NCI-H345 treated with DMSO at 0.1 percent for 48 hours (cell line): ENCODE data around the gene CAPN8.

Experiments
- DNase-seq: peaks from one replicate; lab custom pipeline; 2025; ENCODE audit not compliant: unreplicated experiment; lab: John Stamatoyannopoulos, UW

CAPN8 gene

DNA sequence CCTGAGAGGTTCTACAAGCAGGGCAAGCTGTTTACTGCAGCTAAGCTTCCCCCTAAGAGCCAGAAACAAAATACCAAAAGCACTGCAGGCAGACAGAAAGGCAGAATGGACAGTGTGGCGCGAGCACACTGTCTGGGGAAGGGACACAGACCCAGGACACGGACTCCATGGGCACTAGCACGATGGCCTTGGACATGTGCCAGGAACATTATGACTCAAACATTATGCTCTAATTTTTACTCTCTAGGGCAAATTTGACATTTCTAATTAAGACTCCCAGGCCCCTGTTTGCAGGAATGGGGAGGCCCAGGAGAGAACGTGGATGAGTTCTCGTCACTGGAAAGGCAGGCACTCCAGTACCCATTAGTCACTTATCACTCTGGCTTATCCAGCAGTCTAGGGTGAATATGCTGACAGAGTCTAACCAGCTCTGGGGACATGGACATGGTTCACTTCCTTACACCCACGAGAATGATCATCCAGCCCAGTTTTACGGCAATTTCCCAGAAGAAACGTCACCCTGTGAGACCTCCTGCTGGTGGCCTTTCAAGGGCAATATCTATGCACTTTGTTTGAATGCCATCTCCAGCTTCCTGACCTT, 45.1 kb downstream of the CAPN8 start:
- no peak for DNase-seq

DNA sequence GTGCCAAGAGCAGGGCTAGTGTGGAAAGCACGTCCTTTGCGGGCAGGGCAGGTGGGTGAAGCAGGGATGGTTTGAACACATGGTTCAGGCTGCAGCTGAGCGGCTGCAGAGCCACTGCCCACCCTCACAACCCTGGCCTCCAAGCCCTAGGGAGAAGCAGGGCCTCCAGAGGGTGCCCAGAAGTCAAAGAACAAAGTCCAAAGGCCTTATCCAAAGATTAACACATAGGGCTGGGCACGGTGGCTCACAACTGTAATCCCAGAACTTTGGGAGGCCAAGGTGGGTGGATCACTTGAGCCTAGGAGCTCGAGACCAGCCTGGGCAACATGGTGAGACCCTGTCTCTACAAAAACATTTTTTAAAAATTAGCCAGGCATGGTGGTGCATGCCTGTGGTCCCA, 46.8 kb downstream of the CAPN8 start:
- no peak for DNase-seq

DNA sequence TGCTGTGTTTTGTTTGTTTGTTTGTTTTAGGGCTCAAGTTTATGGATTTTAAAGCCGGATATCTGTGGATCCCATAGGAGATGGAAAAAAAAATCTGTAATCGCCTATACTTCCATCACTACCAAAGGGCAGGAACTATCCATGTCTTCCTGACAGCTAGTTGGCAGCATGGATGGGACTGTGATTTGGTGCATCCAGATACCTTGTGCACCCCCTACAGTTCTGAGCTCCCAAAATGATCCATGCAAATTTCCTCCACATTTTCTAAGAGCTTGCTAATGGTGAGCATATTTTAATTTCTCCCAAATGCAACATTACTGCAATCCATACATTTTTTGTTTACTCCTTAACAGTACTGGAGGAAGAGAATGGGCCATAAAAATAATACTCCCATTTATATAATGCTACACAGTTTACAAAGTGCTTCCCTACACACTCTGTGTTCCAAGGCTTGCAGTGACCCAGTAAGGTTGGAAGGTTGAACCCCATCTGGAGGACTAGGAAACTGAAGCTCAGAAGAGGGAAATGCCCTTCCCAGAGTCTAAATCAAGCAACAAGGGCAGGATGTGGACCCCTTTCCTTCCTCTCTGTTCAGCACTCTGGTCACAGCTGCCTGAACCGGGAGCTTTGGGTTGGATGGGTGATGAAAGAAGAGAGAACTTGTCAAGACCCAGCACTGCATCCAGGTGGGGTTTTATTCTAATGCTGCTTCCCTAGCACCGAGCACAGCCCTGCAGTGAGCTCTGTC, 48.0 kb downstream of the CAPN8 start:
- DNase-seq, result no peak

DNA sequence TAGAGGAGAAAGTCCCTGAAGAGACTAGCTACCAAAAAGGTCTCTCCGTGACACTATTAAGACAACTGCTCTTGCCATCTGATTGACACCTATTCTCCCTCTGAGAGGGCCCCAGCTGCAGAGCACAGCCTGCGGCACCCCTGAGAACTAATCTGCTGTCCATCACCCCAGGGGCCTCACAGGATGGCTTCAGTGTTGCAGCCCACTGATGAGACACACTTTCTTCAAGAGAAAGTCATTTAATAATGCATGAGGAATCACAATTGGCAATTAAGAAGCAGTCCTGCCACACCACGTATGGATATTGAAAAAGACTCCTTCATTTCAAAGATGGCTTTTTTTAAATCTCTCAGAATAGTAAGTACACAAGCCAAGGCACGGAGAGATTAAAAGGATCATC, 48.9 kb downstream of the CAPN8 start:
- DNase-seq, result no peak

DNA sequence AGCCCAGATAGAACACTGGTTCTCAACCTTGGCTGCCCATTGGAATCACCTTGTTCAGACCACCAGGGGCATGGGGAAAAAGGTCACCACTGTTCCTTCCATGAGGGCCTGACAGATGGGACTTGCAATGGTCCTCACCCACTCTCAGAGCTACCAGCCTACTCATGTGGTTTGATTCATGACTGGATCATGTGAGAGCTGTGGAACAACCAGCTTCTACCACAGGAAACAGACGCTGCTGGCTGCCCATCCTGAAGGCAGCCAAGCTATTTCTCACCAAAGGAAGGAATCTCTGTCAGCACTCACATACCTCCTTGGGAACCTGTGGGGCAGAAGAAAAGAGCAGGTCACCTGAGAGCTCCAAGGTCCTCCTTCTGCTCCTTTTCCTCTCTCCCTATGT, 53.6 kb downstream of the CAPN8 start:
- no peak for DNase-seq

DNA sequence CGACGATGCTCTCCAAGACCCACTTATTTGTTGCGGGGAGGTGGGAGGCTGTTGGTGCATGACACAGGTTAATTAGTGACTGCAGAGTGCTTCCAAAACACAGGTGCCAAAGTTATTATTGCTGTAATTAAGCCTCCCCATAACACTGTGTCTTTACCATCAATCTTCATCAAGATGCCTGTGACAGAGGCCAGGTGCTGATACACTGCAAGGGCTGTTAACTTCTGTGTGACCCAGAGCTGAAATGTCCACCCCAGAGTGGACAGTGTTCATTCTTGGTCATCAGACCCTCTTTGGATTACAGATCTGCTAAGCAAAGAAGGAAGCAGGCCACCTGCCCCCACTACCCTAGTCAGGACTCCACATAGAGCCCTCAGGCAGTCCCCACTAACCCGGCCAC, 55.5 kb downstream of the CAPN8 start:
- DNase-seq, result no peak

DNA sequence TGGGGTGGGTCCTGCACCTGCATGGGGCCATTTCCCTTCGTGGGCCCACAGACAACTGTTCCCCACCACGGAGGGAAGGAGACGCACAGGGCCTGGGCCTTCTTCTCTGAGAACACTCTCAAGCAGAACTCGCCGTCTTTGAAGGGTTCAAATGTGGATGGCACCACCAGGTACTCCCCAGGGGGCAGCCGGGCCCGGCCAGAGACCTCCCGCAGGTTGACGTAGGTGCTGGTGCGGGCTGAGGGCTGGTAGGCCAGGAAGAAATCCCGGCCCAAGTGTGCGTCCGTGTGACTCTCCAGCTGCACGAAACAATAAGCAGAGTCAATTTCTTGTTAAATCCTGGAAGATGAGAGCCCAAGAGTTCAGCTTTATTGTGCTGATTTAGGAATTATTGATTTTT, 56.4 kb downstream of the CAPN8 start:
- no peak for DNase-seq

DNA sequence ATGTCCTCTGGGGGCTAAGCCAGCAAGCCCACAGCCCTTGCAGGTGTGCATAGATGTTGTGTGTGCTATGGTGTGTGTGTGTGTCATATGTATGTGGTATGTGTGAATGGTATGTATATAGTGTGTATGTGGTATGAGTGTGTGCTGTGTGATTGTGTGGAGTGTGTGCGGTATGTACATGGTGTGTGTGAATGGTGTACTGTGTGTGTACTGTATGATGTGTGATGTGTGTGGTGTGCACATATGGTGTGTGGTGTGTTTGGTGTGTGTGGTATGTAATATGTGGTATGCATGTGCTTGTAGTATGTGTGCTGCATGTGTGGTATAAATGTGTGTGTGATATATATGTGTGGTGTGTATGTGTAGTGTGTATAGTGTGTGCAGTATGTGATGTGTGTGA, 107.0 kb downstream of the CAPN8 start:
- no peak for DNase-seq

DNA sequence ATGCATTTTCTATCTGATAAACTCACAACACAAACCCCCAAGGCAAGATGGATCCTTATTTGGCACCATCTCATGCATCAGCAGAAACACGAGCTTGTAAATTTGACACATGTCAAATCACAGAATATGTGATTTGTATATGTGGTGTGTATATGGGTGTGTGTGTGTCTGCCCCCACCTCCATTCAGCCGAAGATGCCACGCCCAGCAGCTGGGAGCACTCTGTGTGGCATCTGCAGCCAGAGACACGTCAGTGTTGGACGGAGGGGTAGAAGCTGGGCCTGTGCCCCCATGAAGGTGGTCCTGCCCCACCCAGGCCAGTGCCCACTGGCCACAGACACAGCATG, 108.4 kb downstream of the CAPN8 start:
- DNase-seq, result no peak

DNA sequence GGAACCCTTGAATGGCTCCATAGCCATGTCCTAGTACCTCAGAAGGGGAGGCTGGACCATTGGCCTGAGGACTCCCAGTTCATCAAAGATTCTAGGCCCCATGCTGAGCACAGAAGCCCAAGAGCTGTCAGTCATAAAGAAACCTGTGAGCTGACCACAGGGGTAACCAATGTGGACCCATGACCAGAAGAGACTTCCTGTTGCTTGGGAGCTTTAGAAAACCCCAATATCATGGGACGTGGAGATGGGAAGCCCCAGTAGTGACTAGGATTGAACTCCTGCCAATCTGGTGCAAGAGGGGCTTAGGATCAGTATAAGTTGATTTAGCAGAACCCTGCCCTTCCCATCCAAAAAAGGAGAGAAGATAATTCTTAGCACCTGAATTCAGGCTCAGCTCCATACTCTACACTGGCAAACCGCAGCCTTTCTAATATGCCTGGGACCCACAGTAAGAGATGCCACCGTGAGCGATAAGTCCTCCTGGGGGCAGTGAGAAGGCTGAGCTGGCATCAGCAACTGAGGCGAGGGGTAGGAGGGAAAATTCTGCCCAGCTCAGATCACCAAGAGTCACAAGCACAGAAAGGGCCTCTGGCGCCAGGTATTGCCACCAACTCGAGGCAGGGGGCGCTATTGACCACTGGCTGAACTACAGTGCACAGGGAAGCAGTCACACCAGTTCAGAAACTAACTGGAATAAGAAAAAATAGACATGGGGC, 108.9 kb downstream of the CAPN8 start:
- no peak for DNase-seq

DNA sequence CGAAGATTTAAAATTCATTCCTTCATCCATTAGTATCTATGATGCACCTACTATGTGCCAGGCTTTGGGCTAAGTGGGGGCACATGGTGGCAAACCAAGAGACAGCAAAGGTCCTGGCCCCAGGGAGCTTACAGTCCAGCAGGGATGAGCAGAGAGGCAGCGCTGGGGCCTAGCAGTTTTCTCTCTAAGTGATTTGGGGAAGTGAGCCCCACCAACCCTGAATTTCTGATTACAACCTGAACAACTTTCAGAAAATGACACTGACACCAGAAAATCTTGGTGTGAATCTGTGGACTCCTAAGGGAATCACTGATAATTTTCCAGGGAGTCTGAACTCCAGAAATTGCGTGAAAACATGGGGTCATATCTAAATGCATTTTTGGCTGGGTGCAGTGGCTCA, 111.5 kb downstream of the CAPN8 start:
- no peak for DNase-seq

DNA sequence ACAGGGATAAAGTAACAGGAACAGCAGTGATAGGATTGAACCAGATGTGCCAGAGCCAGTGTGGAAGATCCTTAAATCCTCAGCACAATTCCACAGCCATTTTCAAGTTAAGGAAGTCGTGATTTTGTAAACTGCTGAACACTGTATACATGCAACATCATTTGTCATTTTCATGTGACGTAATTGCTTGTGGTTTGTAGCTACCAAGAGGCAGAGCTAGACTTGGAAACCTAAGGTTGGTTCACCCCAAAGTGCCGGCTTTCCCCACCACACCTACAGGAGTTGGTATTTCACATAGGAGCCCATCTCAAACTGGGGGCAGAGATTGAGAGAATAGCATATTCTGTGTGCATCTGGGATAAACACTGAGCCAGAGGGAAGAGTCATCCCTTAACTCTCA, 113.9 kb downstream of the CAPN8 start:
- no peak for DNase-seq

DNA sequence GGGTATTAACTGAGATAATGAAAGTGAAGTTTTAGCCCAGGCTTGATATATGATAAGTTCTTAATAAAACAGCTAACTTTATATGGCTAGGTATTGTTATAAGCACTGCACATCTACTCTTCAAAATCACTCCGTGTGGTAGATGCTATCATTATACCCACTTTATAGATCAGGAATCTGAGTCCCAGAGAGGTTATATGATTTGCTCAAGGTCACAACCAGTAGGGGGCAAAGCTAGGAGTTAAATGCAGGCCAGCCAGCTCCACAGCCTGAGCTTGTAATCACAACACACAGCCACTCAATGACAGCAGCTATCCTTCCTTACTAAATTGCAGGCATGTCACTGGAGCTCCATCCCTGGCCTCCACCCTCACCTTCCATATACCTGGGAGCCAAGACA, 115.8 kb downstream of the CAPN8 start:
- no peak for DNase-seq

DNA sequence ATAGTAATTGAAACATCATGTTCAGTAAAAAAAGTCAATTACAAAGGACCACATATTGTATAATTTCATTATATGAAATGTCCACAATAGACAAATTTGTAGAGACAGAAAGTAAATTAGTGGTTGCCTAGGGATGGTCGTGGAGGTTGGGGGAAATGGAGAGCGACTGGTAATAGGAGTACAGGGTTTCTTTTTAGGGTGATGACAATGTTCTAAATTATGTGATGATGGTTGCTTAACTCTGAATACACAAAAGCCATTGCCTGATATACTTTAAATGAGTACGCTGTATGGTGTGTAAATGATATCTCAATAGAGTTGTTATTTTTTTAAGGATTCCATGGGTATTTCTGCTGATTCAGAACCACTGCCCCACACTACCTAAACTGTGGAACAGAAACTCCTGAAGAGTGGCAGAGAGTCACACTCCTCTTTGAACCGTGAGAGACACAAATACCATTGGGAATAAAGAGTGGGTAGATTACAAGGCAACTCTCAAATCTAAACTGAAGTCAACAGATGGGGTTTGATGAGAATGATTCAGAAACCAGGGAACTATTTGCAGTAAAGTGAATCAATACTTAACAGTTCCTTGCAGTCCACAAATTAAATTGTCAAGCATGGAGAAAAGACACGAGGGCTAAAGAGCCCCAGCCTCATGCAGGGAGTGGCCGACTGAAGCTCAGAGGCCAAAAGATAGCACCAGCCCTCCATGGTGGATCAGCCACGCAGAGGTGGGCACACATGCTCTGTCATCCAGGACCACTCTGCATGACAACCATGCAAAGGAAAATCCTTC, 118.0 kb downstream of the CAPN8 start:
- DNase-seq, result no peak

DNA sequence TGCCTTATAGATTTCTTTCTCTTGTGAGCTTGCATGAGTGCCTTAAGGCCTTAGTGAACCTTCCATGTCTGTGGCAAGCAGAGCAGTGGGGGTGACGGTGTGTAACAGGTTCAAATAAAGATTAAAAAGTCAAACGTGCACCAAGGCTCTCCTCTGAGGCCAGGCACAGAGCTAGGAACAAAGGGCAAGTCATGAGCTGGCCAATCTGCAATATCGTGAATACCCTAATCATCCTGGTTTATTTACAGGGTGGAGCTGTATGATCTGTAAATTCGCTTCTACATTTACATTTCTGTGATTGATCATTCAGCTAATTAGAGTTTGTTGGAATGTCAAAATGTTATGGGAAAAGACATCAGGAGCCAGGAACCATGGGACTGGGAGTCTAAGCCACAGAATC, 120.2 kb downstream of the CAPN8 start:
- DNase-seq, result no peak

DNA sequence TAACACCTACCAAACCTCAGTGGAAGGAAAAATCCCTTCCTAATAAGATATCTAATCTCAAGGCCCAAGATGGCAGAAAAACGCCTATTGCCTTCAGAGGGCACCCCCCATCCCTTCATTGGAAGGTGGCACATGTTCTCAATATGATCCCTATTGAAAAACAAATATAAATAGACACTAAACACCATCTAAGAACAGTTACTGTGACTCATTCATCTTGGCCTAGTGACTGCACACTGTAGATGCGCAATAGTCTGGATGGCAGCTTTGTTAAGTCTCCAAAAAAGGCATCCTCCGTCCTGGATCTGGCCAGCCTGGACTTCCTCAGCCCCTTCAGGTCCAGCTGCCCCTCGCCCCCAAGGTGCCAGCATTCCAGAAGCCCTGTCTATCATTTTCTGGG, 121.9 kb downstream of the CAPN8 start:
- DNase-seq, result no peak

DNA sequence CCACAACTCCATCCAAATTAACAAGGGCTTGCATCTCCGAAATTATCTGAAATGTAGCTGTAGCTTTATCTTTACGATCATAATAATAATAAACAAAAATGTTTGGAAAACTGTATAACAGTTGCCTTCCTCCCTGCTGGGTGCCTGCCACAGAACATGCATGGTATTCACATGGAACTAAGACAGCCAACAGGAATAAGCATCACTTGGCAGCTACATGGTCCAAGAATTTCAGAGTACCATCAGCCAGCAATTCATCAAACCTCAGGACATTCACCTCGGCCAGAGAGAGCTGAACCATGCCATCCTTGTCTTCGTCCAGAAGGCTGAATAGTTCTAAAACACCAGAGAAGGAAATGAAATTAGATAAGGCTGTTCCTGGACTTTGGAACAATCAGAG, 122.7 kb downstream of the CAPN8 start:
- DNase-seq, result no peak

DNA sequence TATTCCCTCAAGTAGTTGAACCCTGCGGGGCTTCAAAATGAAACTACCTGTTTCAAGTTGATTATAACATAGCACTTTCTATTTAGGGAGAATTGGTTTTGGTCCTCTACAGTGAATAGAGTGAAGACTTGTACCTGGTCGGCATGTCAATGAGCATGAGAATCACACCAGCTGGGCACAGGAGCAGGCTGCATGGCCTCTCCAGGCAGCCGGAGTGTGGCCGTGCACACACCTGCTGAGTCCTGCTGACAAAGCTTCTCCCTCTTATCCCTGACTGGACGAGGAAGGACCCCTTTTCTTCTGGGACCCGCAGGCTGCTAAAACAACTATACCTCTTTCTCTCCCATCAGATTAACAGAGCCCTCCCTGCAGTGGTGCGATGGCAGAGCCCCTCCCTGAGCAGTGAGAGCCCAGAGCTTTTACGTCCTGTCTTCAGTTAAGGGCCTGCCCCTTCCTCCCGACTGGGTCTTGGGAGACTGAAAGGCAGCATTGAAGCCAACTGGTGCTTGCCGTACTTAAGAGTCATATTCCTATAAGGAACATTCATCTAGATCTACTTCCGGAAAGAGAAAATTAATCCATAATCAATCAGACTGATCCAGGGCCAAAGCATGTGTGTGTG, 124.9 kb downstream of the CAPN8 start:
- DNase-seq, result no peak

DNA sequence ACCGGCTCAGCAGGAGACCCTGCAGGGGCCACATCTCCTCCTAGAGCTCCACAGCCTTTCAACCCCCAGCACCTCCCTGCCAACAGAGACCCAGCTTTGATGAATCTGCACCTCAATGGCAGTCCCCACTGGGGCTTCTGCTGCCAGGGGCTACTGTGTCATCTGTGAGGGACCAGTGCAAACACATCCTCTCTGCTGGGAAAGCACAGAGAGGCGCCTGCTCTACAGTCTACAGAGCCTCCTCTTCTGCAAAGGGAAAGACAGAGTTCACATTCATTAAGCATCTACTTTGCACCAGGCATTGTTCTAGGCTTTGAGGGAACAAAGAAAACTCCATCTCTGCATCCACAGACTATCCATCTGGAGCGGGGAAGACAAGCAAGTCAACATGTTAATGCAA, 125.8 kb downstream of the CAPN8 start:
- DNase-seq, result no peak

DNA sequence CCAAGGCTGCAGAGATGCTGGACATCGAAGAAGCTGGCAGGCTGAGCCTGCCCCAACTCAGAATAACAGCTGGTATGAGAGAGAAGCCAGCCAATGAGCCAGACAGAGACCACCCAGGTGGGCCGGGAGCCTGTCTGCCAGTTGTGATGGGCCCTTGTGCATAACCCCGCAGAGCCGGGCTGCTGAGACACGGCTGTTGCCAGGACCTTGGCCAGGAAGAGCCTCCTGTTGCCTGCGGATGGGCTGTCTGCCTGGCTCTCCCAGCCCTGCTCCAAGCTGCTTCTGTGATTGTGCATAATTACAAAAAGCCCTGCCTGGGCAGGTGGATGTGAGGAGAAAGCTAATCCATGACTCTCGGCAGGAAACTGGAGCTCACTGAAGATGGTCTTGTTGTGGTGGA, 126.5 kb downstream of the CAPN8 start:
- DNase-seq, result no peak

DNA sequence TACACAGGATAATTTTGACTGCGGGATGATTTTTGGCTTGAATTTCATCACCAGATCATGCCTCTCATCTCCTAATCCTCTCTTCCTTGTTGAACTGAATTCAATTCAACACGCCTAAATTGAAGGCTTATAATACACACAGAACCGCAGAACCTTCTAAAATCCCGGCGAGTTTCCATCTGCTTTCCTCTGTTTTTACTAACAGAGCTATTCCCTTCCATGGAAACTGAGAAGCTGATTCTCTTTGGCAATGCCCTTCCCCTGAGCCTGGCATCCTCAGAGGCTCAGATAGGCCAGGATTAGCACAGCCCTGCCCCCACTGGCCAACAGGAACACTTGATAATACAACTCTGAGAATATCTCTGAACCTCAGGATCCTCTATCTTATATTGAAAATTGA, 130.2 kb downstream of the CAPN8 start:
- DNase-seq, result no peak
